Measurements from ENCODE around the gene TMIGD1. TPM values are rescaled to one million over a fixed set of nuclear protein-coding genes. Genes with fewer than 3 reads are reported as not detected.

Gene TMIGD1
- total RNA-seq, 1 experiment from 2014 or later: not detected

DNA sequence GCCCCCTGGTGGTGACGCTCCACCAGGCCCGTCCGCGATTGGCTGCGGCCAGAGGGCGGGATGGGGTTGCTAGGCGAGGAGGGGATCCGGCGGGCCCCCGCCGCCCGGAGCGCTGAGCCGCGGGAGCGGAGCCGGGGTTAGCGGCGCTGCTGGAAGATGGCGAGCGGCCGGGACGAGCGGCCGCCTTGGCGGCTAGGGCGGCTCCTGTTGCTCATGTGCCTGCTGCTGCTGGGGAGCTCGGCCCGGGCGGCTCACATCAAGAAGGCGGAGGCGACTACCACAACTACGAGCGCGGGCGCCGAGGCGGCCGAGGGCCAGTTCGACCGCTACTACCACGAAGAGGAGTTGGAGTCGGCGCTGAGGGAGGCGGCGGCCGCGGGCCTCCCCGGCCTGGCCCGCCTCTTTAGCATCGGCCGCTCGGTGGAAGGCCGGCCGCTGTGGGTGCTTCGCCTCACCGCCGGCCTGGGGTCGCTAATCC lies 45.0 kb upstream of the TMIGD1 start, which contains the start of gene CPD (continued):
- TF ChIP-seq ZNF274 (IDR thresholded peaks at IDR 0.05; ENCODE audit: low read depth, low read length): no peak

DNA sequence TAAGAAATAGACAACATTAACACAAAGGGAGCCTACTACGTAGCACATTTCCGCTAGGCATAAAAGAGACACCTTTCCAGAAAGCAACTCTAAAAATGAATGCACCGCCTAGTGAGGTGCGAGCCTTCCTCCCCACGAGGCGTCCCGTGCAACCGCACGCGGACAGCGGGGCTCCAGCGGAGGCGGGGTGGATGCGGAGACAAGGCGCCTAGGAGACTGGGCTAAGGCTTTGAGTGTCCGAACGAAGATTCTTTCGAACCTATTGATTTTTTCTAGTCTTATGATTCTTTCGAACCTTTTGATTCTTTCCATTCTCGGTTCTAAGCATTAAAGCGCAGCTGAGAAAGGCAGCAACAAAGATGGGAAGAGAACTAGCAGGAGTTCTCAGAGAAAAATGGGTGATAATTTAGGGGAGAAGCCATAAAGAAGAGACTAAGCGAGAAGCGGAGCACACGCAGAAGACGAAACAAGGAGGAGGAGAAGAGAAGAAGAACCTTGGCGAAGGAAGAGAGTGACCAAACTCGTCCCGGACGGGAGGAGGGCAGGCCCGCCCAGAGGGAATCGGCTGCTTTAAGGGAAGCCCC lies 44.5 kb upstream of the TMIGD1 start:
- no peaks in the 10 kb centered on the region for H3K36me3 ChIP-seq (ENCODE audit: control insufficient read depth in 1 of 2, insufficient read depth in 2 of 2, low read length in 2 of 2)
- CTCF ChIA-PET: no interaction called here
- TSS peak; percentile 88 for BruUV-seq (replicated peaks)
- RAD21 ChIA-PET (ENCODE audit: low non-redundant PET in 1 of 2, low total read pairs in 2 of 2, uncharacterized antibody in 2 of 2, unreplicated experiment in 2 of 2): no interaction called here
- peaks cover 7% of the 10 kb centered on the region; the same call in 1 of the 2 replicates for H4K20me1 ChIP-seq (ENCODE audit: insufficient read depth)
- H3K9me3 ChIP-seq (ENCODE audit: control insufficient read depth in 1 of 2, insufficient read depth in 1 of 2, low read depth in 1 of 2, low read length in 2 of 2): no peaks in the 10 kb centered on the region
- H3K4me1 ChIP-seq (ENCODE audit: control insufficient read depth in 1 of 2, insufficient read depth in 2 of 2, low read length in 2 of 2): peaks cover 11 to 24% of the 10 kb centered on the region in 2 experiments; a peak in 3 of 4 replicates
- H3K4me3 ChIP-seq (replicated peaks in 1 of 2; ENCODE audit: low read depth in 1 of 2, low read length in 2 of 2): peak overlapping the region; percentile 57 to 74
- ATAC-seq (no peak), DNase-seq (ENCODE audit: low read depth, low spot score) (no peak)
- TF ChIP-seq CBX3 (IDR thresholded peaks at IDR 0.05; ENCODE audit: low read depth): no peak
- no peak for TF ChIP-seq SIN3A (IDR thresholded peaks at IDR 0.05; ENCODE audit: low read depth)
- TF ChIP-seq ZFX (IDR thresholded peaks at IDR 0.05): no peak
- TF ChIP-seq CEBPB (IDR thresholded peaks at IDR 0.05; ENCODE audit: low read depth): no peak
- TF ChIP-seq, protein P1, sequence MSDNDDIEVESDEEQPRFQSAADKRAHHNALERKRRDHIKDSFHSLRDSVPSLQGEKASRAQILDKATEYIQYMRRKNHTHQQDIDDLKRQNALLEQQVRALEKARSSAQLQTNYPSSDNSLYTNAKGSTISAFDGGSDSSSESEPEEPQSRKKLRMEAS (IDR thresholded peaks at IDR 0.05): peak; percentile 22; the same call in 1 of the 2 replicates
- peak overlapping the region; percentile 24 for H2AFZ ChIP-seq (ENCODE audit: low read depth, low read length, poor library complexity, severe bottlenecking)
- peak overlapping the region; percentile 83 for H3K4me2 ChIP-seq (ENCODE audit: low read length)
- H3K27me3 ChIP-seq (ENCODE audit: insufficient read depth, low read length): no peaks in the 10 kb centered on the region
- H3K9ac ChIP-seq (ENCODE audit: low read length): peak overlapping the region; percentile 28; the same call in 1 of the 2 replicates
- intact Hi-C loops (cut with micrococcal nuclease): no loop called here
- H3K9me2 ChIP-seq (ENCODE audit: insufficient read depth): no peaks in the 10 kb centered on the region
- peaks cover 34% of the 10 kb centered on the region for H3K79me2 ChIP-seq (ENCODE audit: insufficient read depth, low read length)
- peak overlapping the region; percentile 6; the same call in 1 of the 2 replicates for H3K27ac ChIP-seq (ENCODE audit: low read depth, low read length)
- POLR2A ChIA-PET: no interaction called here

DNA sequence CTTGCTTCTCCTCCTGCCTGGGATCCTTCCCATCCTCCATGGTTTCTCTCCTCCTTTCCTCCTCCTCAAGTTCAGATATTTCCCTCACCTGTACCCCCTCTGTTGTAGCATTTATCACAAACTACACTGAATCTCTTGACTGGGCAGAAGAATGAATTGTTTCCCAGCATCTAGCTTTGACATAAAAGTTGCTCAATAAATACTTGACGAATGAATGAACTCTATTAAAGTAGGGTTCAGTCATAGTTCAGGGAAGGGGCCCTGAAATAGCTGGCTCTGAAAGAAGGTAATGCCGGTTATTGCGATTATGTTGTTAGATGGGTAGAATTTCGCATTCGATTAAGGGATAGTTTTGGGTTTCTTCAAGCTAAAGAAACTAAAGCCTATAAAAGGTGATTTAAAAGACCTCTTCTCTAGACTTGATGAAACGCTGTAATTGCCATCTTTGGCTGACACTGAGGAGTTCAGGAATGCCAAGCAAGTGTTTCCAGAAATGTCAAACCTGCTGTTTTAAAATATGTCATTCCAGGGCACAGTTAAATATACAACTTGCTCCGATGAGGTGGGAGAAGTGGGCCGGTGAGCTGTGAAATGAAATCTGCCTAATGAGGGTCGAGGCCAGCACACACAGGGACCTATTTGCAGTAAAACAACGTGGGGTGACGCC lies 43.9 kb upstream of the TMIGD1 start:
- ChIA-PET RAD21 (ENCODE audit: low non-redundant PET in 1 of 2, low total read pairs in 2 of 2, uncharacterized antibody in 2 of 2, unreplicated experiment in 2 of 2) (no interaction called here), CTCF (no interaction called here), POLR2A (no interaction called here)
- peaks cover 11 to 28% of the 10 kb centered on the region in 2 experiments; a peak in 3 of 4 replicates for H3K4me1 ChIP-seq (ENCODE audit: control insufficient read depth in 1 of 2, insufficient read depth in 2 of 2, low read length in 2 of 2)
- no peaks in the 10 kb centered on the region for H3K9me2 ChIP-seq (ENCODE audit: insufficient read depth)
- H4K20me1 ChIP-seq (ENCODE audit: insufficient read depth): peaks cover 7% of the 10 kb centered on the region; the same call in 1 of the 2 replicates
- no peaks in the 10 kb centered on the region for H3K9me3 ChIP-seq (ENCODE audit: control insufficient read depth in 1 of 2, insufficient read depth in 1 of 2, low read depth in 1 of 2, low read length in 2 of 2)
- BruUV-seq (replicated peaks): no TSS peak
- no peaks in the 10 kb centered on the region for H3K36me3 ChIP-seq (ENCODE audit: control insufficient read depth in 1 of 2, insufficient read depth in 2 of 2, low read length in 2 of 2)
- H3K4me3 ChIP-seq (replicated peaks in 1 of 2; ENCODE audit: low read depth in 1 of 2, low read length in 2 of 2): peak overlapping the region in 1 of 2 experiments; percentile 74; a peak in 2 of 4 replicates
- ATAC-seq (no peak), DNase-seq (ENCODE audit: low read depth, low spot score) (no peak)
- intact Hi-C loops (cut with micrococcal nuclease): no loop called here
- no peak overlapping the region for H3K9ac ChIP-seq (ENCODE audit: low read length)
- no peak overlapping the region for H3K27ac ChIP-seq (ENCODE audit: low read depth, low read length)
- peaks cover 27% of the 10 kb centered on the region for H3K79me2 ChIP-seq (ENCODE audit: insufficient read depth, low read length)
- H3K27me3 ChIP-seq (ENCODE audit: insufficient read depth, low read length): no peaks in the 10 kb centered on the region
- no peak overlapping the region for H2AFZ ChIP-seq (ENCODE audit: low read depth, low read length, poor library complexity, severe bottlenecking)
- no peak for TF ChIP-seq POLR2AphosphoS5 (IDR thresholded peaks at IDR 0.05; ENCODE audit: low read depth, low read length)
- no peak for TF ChIP-seq EZH2 (IDR thresholded peaks at IDR 0.05)
- TF ChIP-seq SP1 (IDR thresholded peaks at IDR 0.05; ENCODE audit: low read depth): no peak
- TF ChIP-seq EZH2phosphoT487 (IDR thresholded peaks at IDR 0.05; ENCODE audit: borderline replicate concordance): no peak
- TF ChIP-seq, protein P2, sequence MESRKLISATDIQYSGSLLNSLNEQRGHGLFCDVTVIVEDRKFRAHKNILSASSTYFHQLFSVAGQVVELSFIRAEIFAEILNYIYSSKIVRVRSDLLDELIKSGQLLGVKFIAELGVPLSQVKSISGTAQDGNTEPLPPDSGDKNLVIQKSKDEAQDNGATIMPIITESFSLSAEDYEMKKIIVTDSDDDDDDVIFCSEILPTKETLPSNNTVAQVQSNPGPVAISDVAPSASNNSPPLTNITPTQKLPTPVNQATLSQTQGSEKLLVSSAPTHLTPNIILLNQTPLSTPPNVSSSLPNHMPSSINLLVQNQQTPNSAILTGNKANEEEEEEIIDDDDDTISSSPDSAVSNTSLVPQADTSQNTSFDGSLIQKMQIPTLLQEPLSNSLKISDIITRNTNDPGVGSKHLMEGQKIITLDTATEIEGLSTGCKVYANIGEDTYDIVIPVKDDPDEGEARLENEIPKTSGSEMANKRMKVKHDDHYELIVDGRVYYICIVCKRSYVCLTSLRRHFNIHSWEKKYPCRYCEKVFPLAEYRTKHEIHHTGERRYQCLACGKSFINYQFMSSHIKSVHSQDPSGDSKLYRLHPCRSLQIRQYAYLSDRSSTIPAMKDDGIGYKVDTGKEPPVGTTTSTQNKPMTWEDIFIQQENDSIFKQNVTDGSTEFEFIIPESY (IDR thresholded peaks at IDR 0.05; ENCODE audit: extremely low read depth, insufficient replicate concordance, low read length): no peak
- no peak for TF ChIP-seq RAD21 (IDR thresholded peaks at IDR 0.05; ENCODE audit: low read depth)
- no peak for TF ChIP-seq YY1 (IDR thresholded peaks at IDR 0.05; ENCODE audit: extremely low read depth, insufficient replicate concordance, low read depth, low read length)
- no peak for TF ChIP-seq SIN3A (IDR thresholded peaks at IDR 0.05; ENCODE audit: low read depth)
- no peak for TF ChIP-seq JUND (IDR thresholded peaks at IDR 0.05)
- TF ChIP-seq TCF7L2 (IDR thresholded peaks at IDR 0.05; ENCODE audit: borderline replicate concordance, extremely low read depth, insufficient read depth, insufficient read length): no peak
- TF ChIP-seq, protein P1 (IDR thresholded peaks at IDR 0.05): no peak
- H3K4me2 ChIP-seq (ENCODE audit: low read length): peak overlapping the region; percentile 83
